Measurements from ENCODE around the gene MSI2. TPM values are rescaled to one million over a fixed set of nuclear protein-coding genes. Genes with fewer than 3 reads are reported as not detected.

The MSI2 gene
- total RNA-seq, 2 donors from 2014 or later, result 112 to 119 TPM

DNA sequence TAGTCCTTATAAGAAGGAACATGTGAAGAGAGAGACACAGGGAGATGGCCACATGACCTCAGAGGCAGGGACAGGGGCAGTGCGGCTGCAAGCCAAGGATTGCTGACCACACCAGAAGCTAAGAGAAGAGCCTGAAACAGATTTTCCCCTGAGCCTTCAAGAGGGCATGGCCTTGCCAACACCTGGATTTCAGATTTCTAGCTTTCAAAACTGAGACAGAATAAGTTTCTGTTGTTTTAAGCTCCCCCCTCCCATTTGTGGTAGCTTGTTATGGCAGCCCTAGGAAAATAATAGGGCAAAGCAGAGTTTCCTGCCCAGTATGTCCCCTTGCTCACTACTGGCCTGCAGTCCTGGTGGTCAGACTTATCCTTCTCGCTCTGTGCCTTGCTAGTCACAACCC lies 284.3 kb downstream of the MSI2 start:
- H3K36me3 Mint-ChIP-seq (ENCODE audit: insufficient read depth in 2 of 2), result no peaks in the 10 kb centered on the region
- no peaks in the 10 kb centered on the region for H3K9me3 Mint-ChIP-seq

DNA sequence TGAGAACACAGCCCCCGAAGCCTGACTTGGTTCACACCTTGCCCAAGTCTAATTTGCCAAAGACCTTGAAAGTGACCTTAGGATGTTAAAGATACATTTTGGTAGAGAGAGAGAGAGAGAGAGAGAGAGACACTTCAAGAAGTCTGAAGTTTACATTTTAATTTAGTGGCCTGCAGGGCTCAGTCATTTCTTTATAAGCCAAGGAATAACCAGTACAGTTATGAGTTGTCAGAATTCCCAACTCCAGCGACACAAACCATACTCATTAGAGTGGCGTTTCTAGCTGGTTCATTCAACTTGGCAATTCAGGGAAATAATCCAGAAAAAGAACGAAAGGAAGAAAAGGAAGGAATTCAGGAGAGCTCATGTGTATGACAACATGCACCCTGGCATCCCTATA lies 284.7 kb downstream of the MSI2 start:
- Mint-ChIP-seq H3K36me3 (ENCODE audit: insufficient read depth in 2 of 2) (no peaks in the 10 kb centered on the region), H3K4me3 (no peak overlapping the region), H3K27me3 (ENCODE audit: low read depth) (no peaks in the 10 kb centered on the region), H3K27ac (no peak overlapping the region), H3K4me1 (ENCODE audit: low read depth) (peaks cover 38% of the 10 kb centered on the region), H3K9me3 (no peaks in the 10 kb centered on the region)
- ATAC-seq (replicated peaks in 1 of 2) (no peak), DNase-seq (no peak)

More for the DNA sequence above, 284.3 kb downstream of the MSI2 start:
- no peak for DNase-seq
- Mint-ChIP-seq H3K4me3 (no peak overlapping the region), H3K27ac (peak overlapping the region; percentile 1), H3K4me1 (ENCODE audit: low read depth) (peaks cover 40% of the 10 kb centered on the region), H3K27me3 (ENCODE audit: low read depth) (no peaks in the 10 kb centered on the region)
- ATAC-seq (replicated peaks in 1 of 2), result no peak

DNA sequence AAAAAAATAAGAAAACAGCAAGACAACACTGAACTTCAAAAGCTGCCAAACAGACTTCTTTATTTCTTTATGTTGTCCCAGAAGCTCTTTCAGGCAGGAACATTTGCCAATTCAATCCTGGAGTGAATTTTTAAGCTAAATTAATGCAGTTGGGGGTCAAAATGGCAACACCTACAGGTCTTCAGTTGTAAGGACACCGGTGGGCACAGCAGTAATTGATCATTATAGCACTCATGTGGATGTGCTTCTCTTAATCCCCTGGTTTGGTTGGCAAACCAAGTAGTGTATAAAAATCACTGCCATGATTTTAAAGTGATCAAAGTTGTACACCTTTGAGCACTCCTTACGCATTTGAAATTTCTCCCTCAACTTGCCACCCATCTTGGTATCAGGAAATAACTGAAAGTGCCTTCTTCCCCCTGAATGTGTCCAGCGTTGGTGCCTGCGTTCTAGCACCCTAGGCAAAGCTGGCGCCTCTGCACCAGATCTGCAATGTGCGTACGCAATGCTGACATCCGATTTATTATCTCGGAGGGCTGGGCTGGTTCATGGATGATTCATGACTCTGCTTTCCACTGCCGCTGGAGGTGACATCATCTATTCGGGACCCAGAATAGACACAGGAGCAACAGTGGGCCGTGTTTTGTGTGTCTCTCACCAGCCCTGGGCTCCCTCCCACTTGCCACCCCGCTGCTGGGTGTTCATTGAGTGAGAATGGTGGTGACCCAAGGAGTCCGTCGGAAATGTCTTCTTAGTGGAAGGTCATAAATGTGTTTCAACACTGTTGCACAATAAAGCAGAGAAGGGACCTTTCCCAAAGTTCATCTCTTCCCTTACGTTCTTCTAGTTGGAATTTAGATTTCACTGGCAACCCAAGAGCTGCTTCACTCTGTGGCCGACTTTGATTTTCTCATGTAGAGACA lies 285.4 kb downstream of the MSI2 start:
- Mint-ChIP-seq H3K27me3 (ENCODE audit: low read depth) (no peaks in the 10 kb centered on the region), H3K27ac (no peak overlapping the region), H3K36me3 (ENCODE audit: insufficient read depth in 2 of 2) (no peaks in the 10 kb centered on the region), H3K9me3 (no peaks in the 10 kb centered on the region), H3K4me3 (no peak overlapping the region), H3K4me1 (ENCODE audit: low read depth) (peaks cover 35% of the 10 kb centered on the region)
- no peak for ATAC-seq (replicated peaks in 1 of 2)
- no peak for DNase-seq

DNA sequence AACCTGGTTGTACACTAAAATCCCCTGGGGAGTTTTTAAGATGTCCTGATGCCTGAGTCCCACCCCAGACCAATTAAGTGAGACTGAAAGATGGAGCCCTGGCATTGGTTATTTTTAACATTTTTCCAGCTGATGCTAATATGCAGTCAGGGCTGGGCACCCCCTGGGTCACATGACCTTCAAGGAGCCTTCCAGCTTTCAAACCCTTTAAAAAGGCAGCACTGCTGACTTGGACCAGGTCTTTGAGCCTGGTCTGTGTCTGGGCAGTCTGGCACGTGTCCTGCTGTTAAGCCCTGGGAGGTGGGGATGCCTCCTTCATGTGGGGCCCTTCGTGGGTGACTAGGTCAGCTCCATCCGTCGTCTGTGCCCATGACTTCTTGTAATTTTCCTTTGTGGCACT lies 286.2 kb downstream of the MSI2 start:
- no peak overlapping the region for H3K27ac Mint-ChIP-seq
- H3K9me3 Mint-ChIP-seq, result no peaks in the 10 kb centered on the region
- no peaks in the 10 kb centered on the region for H3K27me3 Mint-ChIP-seq (ENCODE audit: low read depth)
- ATAC-seq (replicated peaks in 1 of 2) (no peak), DNase-seq (no peak)
- H3K4me1 Mint-ChIP-seq (ENCODE audit: low read depth), result peaks cover 35% of the 10 kb centered on the region
- no peak overlapping the region for H3K4me3 Mint-ChIP-seq
- no peaks in the 10 kb centered on the region for H3K36me3 Mint-ChIP-seq (ENCODE audit: insufficient read depth in 2 of 2)

DNA sequence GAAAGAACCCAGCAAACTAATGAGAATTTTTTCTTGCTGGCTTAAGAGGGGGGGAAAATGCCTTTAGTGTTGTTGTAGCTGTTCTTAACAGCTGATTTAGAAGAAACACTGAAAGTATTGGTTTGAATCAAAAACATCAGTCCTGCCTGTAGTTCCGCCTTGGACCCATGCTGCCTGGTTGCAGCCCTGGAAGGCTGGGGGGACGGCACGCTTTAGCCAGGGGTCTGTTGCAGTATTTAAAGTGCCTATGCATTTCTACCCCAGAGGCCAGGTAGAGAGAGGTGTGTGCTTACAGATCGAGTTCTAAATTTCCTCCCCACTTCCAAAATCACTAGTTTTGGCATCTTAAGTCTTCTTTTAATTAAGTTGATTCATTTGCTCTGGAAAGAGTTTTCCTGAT lies 286.9 kb downstream of the MSI2 start:
- Mint-ChIP-seq H3K9me3 (no peaks in the 10 kb centered on the region), H3K27me3 (ENCODE audit: low read depth) (no peaks in the 10 kb centered on the region), H3K36me3 (ENCODE audit: insufficient read depth in 2 of 2) (no peaks in the 10 kb centered on the region), H3K4me3 (no peak overlapping the region), H3K27ac (peak overlapping the region; percentile 20), H3K4me1 (ENCODE audit: low read depth) (peaks cover 35% of the 10 kb centered on the region)
- DNase-seq (no peak), ATAC-seq (replicated peaks in 1 of 2) (no peak)

DNA sequence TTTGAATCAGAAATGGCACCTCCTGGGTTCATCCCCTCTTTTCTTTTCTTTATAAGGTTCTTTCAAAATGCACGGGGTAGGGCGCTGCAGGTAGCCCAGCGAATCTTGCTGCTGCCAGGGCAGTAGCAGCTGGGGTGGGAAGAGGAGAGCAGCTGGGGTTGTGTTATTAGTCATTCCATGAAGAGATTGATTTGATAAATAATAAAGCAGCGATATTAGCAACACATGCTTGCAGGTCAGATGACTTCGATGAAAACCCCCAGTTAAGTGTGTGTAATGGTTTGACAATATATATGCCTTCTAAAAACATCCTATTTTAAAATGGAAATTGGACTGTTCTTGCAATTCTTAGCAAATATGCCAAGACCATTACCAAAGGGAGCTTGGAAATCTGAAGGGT lies 288.1 kb downstream of the MSI2 start:
- no peak for DNase-seq
- Mint-ChIP-seq H3K36me3 (ENCODE audit: insufficient read depth in 2 of 2) (no peaks in the 10 kb centered on the region), H3K27ac (no peak overlapping the region), H3K9me3 (no peaks in the 10 kb centered on the region), H3K4me1 (ENCODE audit: low read depth) (peaks cover 39% of the 10 kb centered on the region), H3K4me3 (no peak overlapping the region), H3K27me3 (ENCODE audit: low read depth) (no peaks in the 10 kb centered on the region)
- ATAC-seq (replicated peaks in 1 of 2), result no peak

DNA sequence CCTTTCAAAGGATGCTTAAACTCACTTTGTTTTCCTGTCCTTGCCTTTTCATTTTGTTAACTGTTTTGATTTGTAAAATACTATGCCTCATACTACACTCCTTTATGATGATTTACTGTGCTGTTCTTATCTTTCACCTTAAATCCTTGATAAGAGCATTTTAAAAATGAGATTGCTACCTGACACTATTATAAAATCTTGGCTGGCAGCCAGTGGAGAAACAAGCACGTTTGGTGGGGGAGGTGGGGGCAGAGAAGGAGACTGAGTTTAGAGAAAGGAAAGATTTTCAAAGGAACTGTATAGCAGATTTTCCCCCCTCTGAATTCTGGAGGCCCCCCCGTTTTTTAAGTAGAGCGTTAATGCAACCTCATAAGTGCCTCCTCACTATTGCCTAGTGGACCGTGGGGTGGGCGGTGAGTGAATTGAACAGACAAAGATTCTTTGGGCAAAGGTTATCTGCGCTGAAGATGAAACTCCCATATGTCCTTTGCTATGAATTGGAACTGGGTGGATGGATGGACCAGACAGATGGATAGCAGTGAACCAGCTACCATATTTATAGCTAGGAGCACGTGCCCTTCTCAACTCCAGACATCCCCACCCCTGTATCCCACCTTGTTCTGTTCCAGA lies 288.6 kb downstream of the MSI2 start:
- Mint-ChIP-seq H3K4me3 (no peak overlapping the region), H3K27ac (no peak overlapping the region)

DNA sequence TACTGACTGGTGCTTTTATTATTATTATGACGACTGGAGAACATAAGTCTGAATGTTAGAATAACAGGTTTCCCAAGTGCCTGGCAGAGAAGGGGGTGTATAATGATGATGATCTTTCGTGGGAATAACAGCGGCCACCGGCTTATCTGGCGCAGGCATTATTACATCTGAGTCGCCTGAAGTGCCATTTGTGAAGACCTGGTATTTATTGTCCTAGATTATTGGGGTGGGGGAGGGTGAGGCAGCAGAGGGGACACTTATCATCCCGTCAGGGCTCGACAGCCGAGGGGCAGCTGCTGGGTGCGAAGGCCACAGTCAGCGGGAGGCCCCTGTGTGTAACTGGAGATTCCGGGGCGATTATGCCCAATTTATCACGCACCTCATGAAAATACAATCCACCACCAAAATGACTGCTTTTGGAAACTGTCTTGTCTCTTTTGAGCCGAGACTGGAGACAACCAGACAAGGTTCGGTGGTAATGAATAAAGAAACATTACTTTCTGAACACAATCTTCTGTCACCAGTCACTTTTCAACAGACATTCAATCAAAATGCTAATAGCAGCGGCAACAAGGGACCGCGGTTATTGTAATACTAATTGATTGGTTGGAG lies 289.5 kb downstream of the MSI2 start:
- no peak for ATAC-seq (replicated peaks in 1 of 2)
- Mint-ChIP-seq H3K27me3 (ENCODE audit: low read depth) (no peaks in the 10 kb centered on the region), H3K4me1 (ENCODE audit: low read depth) (peaks cover 40% of the 10 kb centered on the region), H3K36me3 (ENCODE audit: insufficient read depth in 2 of 2) (no peaks in the 10 kb centered on the region), H3K9me3 (no peaks in the 10 kb centered on the region), H3K4me3 (no peak overlapping the region), H3K27ac (no peak overlapping the region)
- no peak for DNase-seq

More for the DNA sequence above, 288.6 kb downstream of the MSI2 start:
- ATAC-seq (replicated peaks in 1 of 2) (no peak), DNase-seq (no peak)
- Mint-ChIP-seq H3K36me3 (ENCODE audit: insufficient read depth in 2 of 2) (no peaks in the 10 kb centered on the region), H3K27me3 (ENCODE audit: low read depth) (no peaks in the 10 kb centered on the region), H3K4me1 (ENCODE audit: low read depth) (peaks cover 40% of the 10 kb centered on the region), H3K9me3 (no peaks in the 10 kb centered on the region)

DNA sequence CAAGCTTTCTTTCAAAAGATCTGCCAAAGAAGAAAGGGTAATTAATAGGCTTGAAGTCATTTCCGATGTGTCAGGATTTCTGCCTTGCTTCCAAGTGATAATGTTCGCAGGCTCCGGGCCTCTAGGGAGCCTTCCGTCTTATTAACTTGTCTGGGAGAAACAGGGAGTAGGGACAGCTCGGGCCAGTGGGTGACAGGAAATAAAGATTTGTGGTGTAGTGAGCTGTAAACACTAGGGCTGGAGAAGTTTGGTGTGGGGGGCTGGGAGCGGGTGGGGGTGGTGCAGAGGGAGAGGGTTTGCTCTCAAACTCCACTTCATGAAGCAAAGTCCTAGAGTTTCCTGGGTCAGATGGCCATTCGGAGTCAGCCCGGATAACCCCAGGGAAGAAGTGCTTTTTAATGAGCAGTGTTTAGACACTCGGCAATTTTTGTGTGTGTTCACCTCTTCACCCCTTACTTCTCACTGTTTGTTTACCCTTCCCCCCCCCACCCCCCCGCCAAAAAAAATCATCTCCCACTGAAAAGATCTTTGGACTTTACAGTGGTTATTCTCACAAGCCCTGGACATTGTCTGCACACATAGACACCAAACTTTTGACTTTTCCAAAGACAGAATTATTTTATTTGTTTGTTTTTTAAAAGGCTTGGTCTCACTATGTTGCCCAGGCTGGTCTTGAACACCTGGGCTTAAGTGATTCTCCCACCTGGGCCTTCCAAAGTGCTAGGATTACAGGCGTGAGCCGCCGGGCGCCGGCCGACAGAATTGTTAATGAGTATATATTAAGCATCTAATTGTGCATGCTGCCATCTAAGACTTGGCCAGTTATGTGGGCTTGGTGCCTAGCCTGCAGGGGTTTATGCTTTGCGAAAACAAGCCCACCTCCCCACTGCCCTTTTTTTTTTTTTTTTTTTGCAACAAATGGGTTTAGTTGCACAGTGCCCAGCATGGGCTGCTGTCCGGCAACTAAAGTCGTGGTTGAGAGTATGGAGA lies 292.4 kb downstream of the MSI2 start:
- peaks cover 50% of the 10 kb centered on the region for H3K4me1 Mint-ChIP-seq (ENCODE audit: low read depth)
- ATAC-seq (replicated peaks in 1 of 2) (no peak), DNase-seq (no peak)
- no peaks in the 10 kb centered on the region for H3K9me3 Mint-ChIP-seq
- H3K36me3 Mint-ChIP-seq (ENCODE audit: insufficient read depth in 2 of 2), result no peaks in the 10 kb centered on the region
- H3K4me3 Mint-ChIP-seq, result no peak overlapping the region
- no peak overlapping the region for H3K27ac Mint-ChIP-seq
- no peaks in the 10 kb centered on the region for H3K27me3 Mint-ChIP-seq (ENCODE audit: low read depth)

DNA sequence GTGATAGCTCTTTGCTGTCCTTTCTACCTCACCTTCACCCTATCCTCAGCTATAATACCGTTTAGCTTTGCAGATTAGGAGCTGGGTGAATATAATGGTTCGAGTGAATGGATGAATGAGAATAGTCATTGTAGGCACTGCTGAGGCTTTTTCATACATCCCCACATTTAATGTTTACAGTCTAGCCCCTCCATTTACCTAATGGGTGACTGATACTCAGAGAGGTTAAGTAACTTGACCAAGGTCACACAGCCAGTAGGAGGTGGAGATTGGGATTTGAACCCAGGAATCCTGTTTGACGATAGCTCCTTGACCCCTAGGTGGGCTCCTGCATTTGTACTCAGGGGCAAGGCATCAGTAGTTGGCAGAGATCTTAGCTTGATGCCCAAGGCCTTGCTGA lies 293.1 kb downstream of the MSI2 start:
- H3K4me1 Mint-ChIP-seq (ENCODE audit: low read depth), result peaks cover 45% of the 10 kb centered on the region
- H3K9me3 Mint-ChIP-seq, result no peaks in the 10 kb centered on the region
- no peak for ATAC-seq (replicated peaks in 1 of 2)
- DNase-seq, result no peak
- no peak overlapping the region for H3K27ac Mint-ChIP-seq
- no peaks in the 10 kb centered on the region for H3K27me3 Mint-ChIP-seq (ENCODE audit: low read depth)
- H3K36me3 Mint-ChIP-seq (ENCODE audit: insufficient read depth in 2 of 2), result no peaks in the 10 kb centered on the region
- no peak overlapping the region for H3K4me3 Mint-ChIP-seq

DNA sequence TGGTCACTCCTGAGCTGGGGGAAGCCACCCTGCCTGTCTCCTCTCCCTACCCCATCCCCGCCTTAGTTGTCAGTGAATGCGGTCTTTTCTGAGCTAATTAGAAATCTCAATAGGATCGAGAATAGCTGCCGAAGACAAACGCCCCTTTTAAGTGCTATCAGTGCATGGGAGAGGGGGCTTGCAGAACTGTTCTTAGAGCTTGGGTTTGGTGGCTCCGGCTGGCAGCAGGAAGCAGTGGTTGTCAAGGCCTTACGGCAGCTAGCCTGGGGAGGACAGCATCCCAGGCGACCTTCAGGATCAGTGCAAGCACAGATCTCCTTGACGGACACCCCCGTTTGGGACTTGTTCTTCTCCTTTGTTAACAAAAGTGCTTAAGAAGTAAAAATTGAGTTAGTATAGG lies 293.7 kb downstream of the MSI2 start:
- H3K4me1 Mint-ChIP-seq (ENCODE audit: low read depth), result peaks cover 45% of the 10 kb centered on the region
- H3K36me3 Mint-ChIP-seq (ENCODE audit: insufficient read depth in 2 of 2), result no peaks in the 10 kb centered on the region
- H3K27me3 Mint-ChIP-seq (ENCODE audit: low read depth), result no peaks in the 10 kb centered on the region
- DNase-seq, result no peak
- no peaks in the 10 kb centered on the region for H3K9me3 Mint-ChIP-seq
- H3K27ac Mint-ChIP-seq, result no peak overlapping the region
- H3K4me3 Mint-ChIP-seq, result no peak overlapping the region
- ATAC-seq (replicated peaks in 1 of 2), result no peak

DNA sequence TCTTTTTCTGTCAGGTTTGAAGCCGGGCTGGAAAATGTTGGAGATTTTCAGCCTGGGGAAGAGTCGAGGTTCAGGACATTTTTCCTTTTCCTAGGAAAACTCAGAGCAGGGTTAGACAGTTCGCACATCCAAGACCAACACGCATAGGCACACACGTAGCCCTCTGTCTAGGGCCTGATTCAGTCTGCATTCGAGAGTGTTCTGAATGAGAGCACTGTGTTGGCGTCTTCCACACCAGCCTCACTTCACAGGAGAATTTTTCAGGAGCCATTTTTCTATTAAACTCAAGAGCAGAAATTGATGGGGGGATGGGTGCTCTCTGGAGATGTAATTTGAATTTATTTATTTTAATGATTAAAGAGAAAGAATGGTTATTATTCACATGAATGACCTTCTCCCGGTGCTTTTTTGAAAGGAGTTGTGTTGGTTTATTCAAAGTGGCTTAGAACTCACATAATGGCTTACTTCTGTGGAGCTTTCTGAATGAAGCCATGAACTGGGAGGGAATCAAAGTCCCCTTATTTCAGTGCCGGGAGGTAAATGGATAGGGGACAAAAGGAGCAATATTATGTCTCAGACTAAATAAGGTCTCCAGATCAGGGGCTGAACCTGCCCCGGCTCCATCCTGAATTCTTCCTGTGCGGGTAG lies 294.5 kb downstream of the MSI2 start:
- Mint-ChIP-seq H3K9me3 (no peaks in the 10 kb centered on the region), H3K4me1 (ENCODE audit: low read depth) (peaks cover 45% of the 10 kb centered on the region), H3K27me3 (ENCODE audit: low read depth) (no peaks in the 10 kb centered on the region), H3K4me3 (no peak overlapping the region), H3K27ac (no peak overlapping the region), H3K36me3 (ENCODE audit: insufficient read depth in 2 of 2) (no peaks in the 10 kb centered on the region)
- no peak for DNase-seq
- ATAC-seq (replicated peaks in 1 of 2), result no peak
